HFFc6 (cell line): ENCODE measurements around the gene DTNB. TPM values are rescaled to one million over a fixed set of nuclear protein-coding genes. Genes with fewer than 3 reads are reported as not detected.

Source experiments
- DNase-seq: peaks from one replicate; pipeline ENCODE4 v3.0.0-alpha.2; 2018
- H3K27ac Mint-ChIP-seq: 2 replicates; pipeline ENCODE4 v1.8.0; 2020; ENCODE audit warnings: mild to moderate bottlenecking, mixed read lengths
- H3K27me3 Mint-ChIP-seq: 2 replicates; pipeline ENCODE4 v1.8.0; 2021; ENCODE audit warnings: mild to moderate bottlenecking, moderate library complexity, mixed read lengths; ENCODE audit not compliant: insufficient read depth
- H3K36me3 Mint-ChIP-seq: 2 replicates; pipeline ENCODE4 v1.8.0; 2021; ENCODE audit warnings: low read depth, mixed read lengths
- H3K4me1 Mint-ChIP-seq: 2 replicates; pipeline ENCODE4 v1.8.0; 2020; ENCODE audit warnings: low read depth, mixed read lengths
- H3K4me3 Mint-ChIP-seq: 2 replicates; pipeline ENCODE4 v1.8.0; 2020; ENCODE audit warnings: mild to moderate bottlenecking, moderate library complexity, mixed read lengths
- H3K9me3 Mint-ChIP-seq: 2 replicates; pipeline ENCODE4 v1.8.0; 2020; ENCODE audit warnings: mild to moderate bottlenecking, mixed read lengths
- total RNA-seq, 6 experiments: library from RNA; stranded (reverse); fragmentation: NEBNext Ultra II Directional; extraction: Animal tissue kit (Norgen Biotek cat#: 25700); gene quantifications; 2 replicates in 1 of 6; 3 replicates in 5 of 6; pipeline ENCODE4 v1.2.3, GENCODE V29; 2021
- TF ChIP-seq, protein P1 (sequence below): fragments of 200-600 bp; sonication (generic); IDR thresholded peaks from 2 replicates; pipeline ENCODE4 v1.5.0; 2021; ENCODE audit warnings: antibody characterized with exemption, mild to moderate bottlenecking

The DTNB gene
- total RNA-seq, 6 experiments from 2014 or later = 4.2 to 6.2 (median 4.7) TPM

DNA sequence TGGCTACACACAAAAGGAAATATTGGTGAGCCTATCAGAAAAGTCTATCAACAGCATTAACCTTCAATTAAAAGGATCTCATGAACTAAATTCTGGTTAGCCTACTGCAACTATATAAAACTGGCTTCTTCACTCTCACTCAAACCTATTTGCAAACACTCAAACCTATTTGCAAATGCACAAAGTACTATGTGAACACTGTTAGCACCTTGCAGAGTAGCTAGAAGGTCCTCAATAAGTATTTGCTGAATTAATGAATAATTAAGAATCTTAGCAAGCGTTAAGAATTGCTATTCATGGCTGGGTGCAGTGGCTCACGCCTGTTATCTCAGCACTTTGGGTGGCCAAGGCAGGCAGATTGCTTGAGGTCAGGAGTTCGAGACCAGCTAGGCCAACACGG, 150.3 kb downstream of the DTNB start:
- H3K4me1 Mint-ChIP-seq = peaks cover 22% of the 10 kb centered on the region
- no peak overlapping the region for H3K4me3 Mint-ChIP-seq
- H3K27ac Mint-ChIP-seq = no peak overlapping the region
- H3K9me3 Mint-ChIP-seq = no peaks in the 10 kb centered on the region
- TF ChIP-seq, protein P1, sequence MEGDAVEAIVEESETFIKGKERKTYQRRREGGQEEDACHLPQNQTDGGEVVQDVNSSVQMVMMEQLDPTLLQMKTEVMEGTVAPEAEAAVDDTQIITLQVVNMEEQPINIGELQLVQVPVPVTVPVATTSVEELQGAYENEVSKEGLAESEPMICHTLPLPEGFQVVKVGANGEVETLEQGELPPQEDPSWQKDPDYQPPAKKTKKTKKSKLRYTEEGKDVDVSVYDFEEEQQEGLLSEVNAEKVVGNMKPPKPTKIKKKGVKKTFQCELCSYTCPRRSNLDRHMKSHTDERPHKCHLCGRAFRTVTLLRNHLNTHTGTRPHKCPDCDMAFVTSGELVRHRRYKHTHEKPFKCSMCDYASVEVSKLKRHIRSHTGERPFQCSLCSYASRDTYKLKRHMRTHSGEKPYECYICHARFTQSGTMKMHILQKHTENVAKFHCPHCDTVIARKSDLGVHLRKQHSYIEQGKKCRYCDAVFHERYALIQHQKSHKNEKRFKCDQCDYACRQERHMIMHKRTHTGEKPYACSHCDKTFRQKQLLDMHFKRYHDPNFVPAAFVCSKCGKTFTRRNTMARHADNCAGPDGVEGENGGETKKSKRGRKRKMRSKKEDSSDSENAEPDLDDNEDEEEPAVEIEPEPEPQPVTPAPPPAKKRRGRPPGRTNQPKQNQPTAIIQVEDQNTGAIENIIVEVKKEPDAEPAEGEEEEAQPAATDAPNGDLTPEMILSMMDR = no peak
- H3K36me3 Mint-ChIP-seq = no peaks in the 10 kb centered on the region
- no peaks in the 10 kb centered on the region; the same call in 1 of the 2 replicates for H3K27me3 Mint-ChIP-seq
- no peak for DNase-seq

DNA sequence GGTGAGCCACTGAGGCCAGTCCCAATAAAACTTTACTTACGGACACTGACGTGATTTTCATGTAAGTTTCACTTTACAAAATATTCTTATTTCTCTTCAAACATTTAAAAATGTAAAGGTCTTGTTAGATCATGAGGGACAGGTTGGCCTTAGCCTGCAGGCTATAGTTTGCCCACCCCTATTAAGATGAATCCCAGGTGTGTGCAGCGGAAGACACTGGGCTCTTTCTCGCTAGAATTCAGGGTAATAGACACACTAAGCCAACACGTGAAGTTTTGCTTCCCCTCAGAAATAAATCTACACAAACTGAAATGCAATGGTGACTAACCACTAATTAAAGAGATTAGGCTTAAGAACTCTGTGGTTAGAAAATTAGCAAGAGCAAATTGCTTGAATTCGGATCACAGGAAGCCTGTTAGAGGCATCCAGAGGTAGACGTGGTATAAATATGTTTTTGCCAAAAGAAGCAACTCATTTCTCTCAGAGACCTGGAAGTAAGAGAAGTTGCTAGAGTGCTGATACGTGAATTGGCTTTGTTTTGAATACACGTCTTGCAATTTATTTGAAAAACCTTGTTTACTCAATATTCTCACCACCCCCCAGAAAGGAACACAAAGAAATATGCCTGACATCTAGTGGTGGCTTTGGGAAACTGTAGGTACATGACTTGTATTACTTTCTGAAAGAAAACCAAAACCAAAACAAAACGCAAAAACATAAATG, 151.6 kb downstream of the DTNB start:
- Mint-ChIP-seq H3K4me1 (peaks cover 26% of the 10 kb centered on the region), H3K4me3 (peak overlapping the region; percentile 86), H3K9me3 (no peaks in the 10 kb centered on the region), H3K36me3 (no peaks in the 10 kb centered on the region), H3K27me3 (no peaks in the 10 kb centered on the region; the same call in 1 of the 2 replicates), H3K27ac (peak overlapping the region; percentile 52; the same call in 1 of the 2 replicates)
- TF ChIP-seq, protein P1 = peak; percentile 89
- peak; percentile 72 for DNase-seq

DNA sequence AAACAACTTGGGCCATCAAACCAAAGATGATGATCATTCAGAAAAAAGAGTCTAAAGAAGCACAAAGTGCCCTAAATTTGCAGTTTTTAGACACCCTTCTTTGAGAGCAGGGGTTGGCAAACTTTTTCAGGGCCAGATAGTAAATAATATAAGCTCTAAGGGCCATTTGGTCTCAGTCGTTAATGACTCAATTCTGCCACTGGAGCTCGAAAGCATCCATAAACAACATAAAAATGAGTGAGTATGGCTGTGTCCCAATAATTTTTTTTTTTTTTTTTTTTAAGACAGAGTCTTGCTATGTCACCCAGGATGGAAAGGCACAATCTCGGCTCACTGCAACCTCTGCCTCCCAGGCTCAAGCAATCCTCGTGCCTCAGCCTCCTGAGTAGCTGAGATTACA, 152.3 kb downstream of the DTNB start:
- Mint-ChIP-seq H3K27ac (no peak overlapping the region), H3K9me3 (no peaks in the 10 kb centered on the region), H3K4me3 (no peak overlapping the region), H3K36me3 (no peaks in the 10 kb centered on the region), H3K4me1 (peaks cover 29% of the 10 kb centered on the region), H3K27me3 (no peaks in the 10 kb centered on the region)
- DNase-seq = peak; percentile 29
- TF ChIP-seq, protein P1 = no peak

DNA sequence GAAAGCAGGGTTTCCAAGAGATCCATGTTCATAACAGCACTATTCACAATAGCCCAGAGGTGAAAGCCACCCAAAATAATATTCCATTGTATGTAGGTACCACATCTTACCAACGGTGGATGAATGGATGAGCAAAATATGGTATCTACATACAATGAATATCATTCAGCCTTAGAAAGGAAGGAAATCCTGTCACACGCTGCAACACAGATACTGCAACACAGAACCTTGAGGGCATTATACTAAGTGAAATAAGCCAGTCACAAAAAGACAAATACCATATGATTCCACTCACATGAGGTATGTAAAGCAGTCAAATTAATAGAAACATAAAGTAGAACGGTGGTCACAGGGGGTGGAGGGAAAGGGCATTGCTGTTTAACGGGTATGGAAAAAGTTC, 155.7 kb downstream of the DTNB start:
- DNase-seq = no peak
- Mint-ChIP-seq H3K27ac (peak overlapping the region; percentile 96; the same call in 1 of the 2 replicates), H3K4me3 (no peak overlapping the region), H3K9me3 (no peaks in the 10 kb centered on the region), H3K27me3 (no peaks in the 10 kb centered on the region), H3K36me3 (no peaks in the 10 kb centered on the region), H3K4me1 (peaks cover 45% of the 10 kb centered on the region)
- TF ChIP-seq, protein P1 = no peak

DNA sequence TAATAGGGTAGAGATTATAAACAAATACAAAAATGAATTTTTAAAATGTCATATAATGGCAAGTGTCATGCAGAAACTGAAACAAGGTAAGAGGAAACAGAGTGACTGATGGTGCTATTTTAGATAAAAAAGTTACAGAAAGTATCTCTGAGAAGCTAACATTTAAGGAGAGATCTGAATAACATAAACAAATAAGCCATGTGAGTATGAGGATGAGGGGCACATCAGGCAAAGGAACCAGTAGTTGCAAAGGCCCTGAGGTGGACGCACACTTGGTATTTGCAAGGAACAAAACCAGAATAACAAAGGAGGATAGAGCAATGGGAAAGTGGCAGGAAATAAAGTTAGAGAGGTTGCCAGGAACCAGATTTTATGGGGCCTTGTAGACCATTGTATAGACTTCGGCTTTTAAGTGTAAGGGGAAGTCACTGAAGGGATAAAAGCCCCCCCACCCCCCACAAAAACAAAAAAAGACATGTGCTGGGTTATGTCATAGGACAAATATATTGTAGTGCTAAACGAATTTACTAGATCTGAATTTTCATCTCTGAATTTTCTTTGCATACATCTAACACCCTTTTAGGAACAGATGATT, 159.2 kb downstream of the DTNB start:
- DNase-seq = no peak
- H3K27ac Mint-ChIP-seq = no peak overlapping the region; the same call in 1 of the 2 replicates
- no peak overlapping the region for H3K4me3 Mint-ChIP-seq
- no peaks in the 10 kb centered on the region for H3K36me3 Mint-ChIP-seq
- no peaks in the 10 kb centered on the region for H3K9me3 Mint-ChIP-seq
- TF ChIP-seq, protein P1 = no peak
- H3K27me3 Mint-ChIP-seq = no peaks in the 10 kb centered on the region
- H3K4me1 Mint-ChIP-seq = peaks cover 35% of the 10 kb centered on the region
